A673 (cell line): ENCODE data around the gene MMS22L. TPM values are rescaled to one million over a fixed set of nuclear protein-coding genes. Genes with fewer than 3 reads are reported as not detected.

Source experiments
- BruUV-seq: library from RNA; stranded (reverse); fragments of 400-500 nt; replicated peaks from 2 replicates; lab custom pipeline; 2021; lab: Mats Ljungman, UMichigan
- CTCF ChIA-PET: fragments of 300-600 bp; sonication (Branson Sonifier 250); formaldehyde crosslinking; loops from one replicate; lab custom pipeline; 2022; ENCODE audit warnings: antibody characterized with exemption; lab: Charles Lee
- POLR2A ChIA-PET: fragments of 300-600 bp; sonication (Branson Sonifier 250); formaldehyde crosslinking; loops from one replicate; lab custom pipeline; 2022; ENCODE audit warnings: antibody characterized with exemption; ENCODE audit not compliant: low non-redundant PET; lab: Charles Lee
- DNase-seq: peaks from one replicate; pipeline ENCODE4 v3.0.0-alpha.2; 2015; ENCODE audit warnings: low spot score
- H3K27ac ChIP-seq: fragments of 200-600 bp; sonication (generic); 2 replicates; pipeline ENCODE4 v1.5.1; 2016; ENCODE audit warnings: mixed run types, low read depth, mild to moderate bottlenecking, mixed read lengths, antibody characterized with exemption, low read length; ENCODE audit not compliant: poor library complexity, severe bottlenecking
- H3K27me3 ChIP-seq: fragments of 200-600 bp; sonication (generic); replicated peaks from 2 replicates; pipeline ENCODE4 v1.6.1; 2017; ENCODE audit warnings: mixed run types, low read depth, mild to moderate bottlenecking, mixed read lengths, antibody characterized with exemption, low read length; ENCODE audit not compliant: insufficient read depth, poor library complexity
- H3K36me3 ChIP-seq: fragments of 200-600 bp; sonication (generic); 2 replicates; pipeline ENCODE4 v1.6.1; 2016; ENCODE audit warnings: mixed run types, mild to moderate bottlenecking, mixed read lengths, antibody characterized with exemption, low read length; ENCODE audit not compliant: insufficient read depth, poor library complexity, severe bottlenecking
- H3K4me1 ChIP-seq: fragments of 200-600 bp; sonication (generic); 2 replicates; pipeline ENCODE4 v1.6.1; 2017; ENCODE audit warnings: mixed run types, mild to moderate bottlenecking, mixed read lengths, antibody characterized with exemption, low read length; ENCODE audit not compliant: insufficient read depth, poor library complexity, severe bottlenecking
- H3K4me3 ChIP-seq: fragments of 200-600 bp; sonication (generic); 2 replicates; pipeline ENCODE4 v1.5.1; 2016; ENCODE audit warnings: low read depth, mixed run types, mild to moderate bottlenecking, mixed read lengths, low read length; ENCODE audit not compliant: poor library complexity, severe bottlenecking
- H3K9me3 ChIP-seq: fragments of 200-600 bp; sonication (generic); 2 replicates; pipeline ENCODE4 v1.6.1; 2016; ENCODE audit warnings: mixed run types, low read depth, mild to moderate bottlenecking, mixed read lengths, antibody characterized with exemption, low read length; ENCODE audit not compliant: poor library complexity, severe bottlenecking
- CTCF ChIP-seq: fragments of 300-800, 200-600 bp; sonication (generic); conservative IDR thresholded peaks from 2 replicates; pipeline ENCODE4 v1.5.1; 2017; ENCODE audit warnings: low read depth, mild to moderate bottlenecking, antibody characterized with exemption, low read length, moderate library complexity, mixed read lengths
- EZH2 ChIP-seq: fragments of 200-600 bp; sonication (generic); IDR thresholded peaks from 2 replicates; pipeline ENCODE4 v1.6.1; 2017; ENCODE audit warnings: borderline replicate concordance, low read depth, mild to moderate bottlenecking, mixed read lengths, antibody characterized with exemption, low read length; ENCODE audit not compliant: poor library complexity, severe bottlenecking
- intact Hi-C: fragments of 100-400 bp; cut with micrococcal nuclease; formaldehyde crosslinking; loops from one replicate; pipeline ENCODE4 v1.10.0; 2022; ENCODE audit not compliant: unreplicated experiment
- total RNA-seq: library from RNA; stranded (reverse); gene quantifications from 2 replicates; pipeline ENCODE4 v1.2.3, GENCODE V29; 2021

Gene MMS22L
- total RNA-seq, 1 experiment from 2014 or later, result 59.2 TPM

DNA sequence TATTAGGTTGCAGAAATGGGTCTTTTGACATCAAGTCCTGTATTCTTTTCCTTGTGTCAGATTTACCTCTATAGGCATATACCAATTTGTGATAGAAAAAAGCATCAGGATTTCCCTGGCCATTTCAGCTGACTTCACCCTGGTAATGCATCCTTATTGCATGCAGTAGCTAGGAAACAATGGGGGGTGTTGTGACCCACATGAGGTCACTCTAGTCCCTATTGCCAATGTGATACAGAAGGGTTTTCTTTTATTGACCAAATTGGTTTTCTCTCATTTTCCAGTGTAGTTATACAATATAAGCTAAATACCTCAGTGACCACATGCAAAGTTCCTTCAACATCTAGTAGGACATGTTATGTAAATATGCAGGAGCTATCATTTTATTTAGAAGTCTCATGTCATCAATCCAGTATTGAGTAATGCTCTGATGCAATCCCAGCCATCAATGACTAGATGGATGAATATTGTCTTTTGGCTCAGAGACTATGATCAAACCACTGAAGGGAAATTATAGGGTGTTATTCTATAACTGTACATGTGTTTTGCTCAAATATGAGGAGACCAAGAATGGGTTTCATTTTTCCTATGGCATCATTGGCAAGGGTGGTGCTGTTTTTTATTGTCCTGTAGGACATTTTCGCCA lies 180.7 kb downstream of the MMS22L start:
- Histone ChIP-seq H3K27ac (no peak overlapping the region), H3K36me3 (no peaks in the 10 kb centered on the region), H3K27me3 (no peaks in the 10 kb centered on the region), H3K4me3 (no peak overlapping the region), H3K9me3 (no peaks in the 10 kb centered on the region), H3K4me1 (no peaks in the 10 kb centered on the region)
- intact Hi-C loops, result no loop called here
- DNase-seq, result no peak
- CTCF ChIA-PET, result no interaction called here
- no peak for TF ChIP-seq EZH2
- TF ChIP-seq CTCF, result no peak
- BruUV-seq, result no TSS peak
- POLR2A ChIA-PET, result interaction anchor here (0.6 kb wide), 1 partner anchor 1314 kb away, joined by 3 read pairs; no protein-coding TSS in a partner anchor

- Histone ChIP-seq H3K9me3 (no peaks in the 10 kb centered on the region), H3K4me3 (no peak overlapping the region), H3K27ac (no peak overlapping the region), H3K27me3 (no peaks in the 10 kb centered on the region), H3K36me3 (no peaks in the 10 kb centered on the region), H3K4me1 (no peaks in the 10 kb centered on the region)
- TF ChIP-seq CTCF, result no peak
- no peak for TF ChIP-seq EZH2
- ChIA-PET POLR2A (no interaction called here), CTCF (no interaction called here)
- intact Hi-C loops, result no loop called here
- BruUV-seq, result no TSS peak
- no peak for DNase-seq
These were observed 182.3 kb downstream of the MMS22L start for GRCh38 chr6:97100696-97101095.

GRCh38 chr6:97097068-97098047 lies 185.7 kb downstream of the MMS22L start:
- Histone ChIP-seq H3K4me1 (no peaks in the 10 kb centered on the region), H3K9me3 (no peaks in the 10 kb centered on the region), H3K27ac (no peak overlapping the region), H3K36me3 (no peaks in the 10 kb centered on the region), H3K27me3 (no peaks in the 10 kb centered on the region), H3K4me3 (no peak overlapping the region)
- CTCF ChIA-PET, result interaction anchor here (0.7 kb wide), 1 partner anchor 346 kb away, joined by 4 read pairs; no protein-coding TSS in a partner anchor
- intact Hi-C loops, result no loop called here
- TF ChIP-seq EZH2 (no peak), CTCF (no peak)
- no peak for DNase-seq
- POLR2A ChIA-PET, result no interaction called here
- BruUV-seq, result no TSS peak
